ENCODE results near the gene PLD4.

Gene PLD4

DNA sequence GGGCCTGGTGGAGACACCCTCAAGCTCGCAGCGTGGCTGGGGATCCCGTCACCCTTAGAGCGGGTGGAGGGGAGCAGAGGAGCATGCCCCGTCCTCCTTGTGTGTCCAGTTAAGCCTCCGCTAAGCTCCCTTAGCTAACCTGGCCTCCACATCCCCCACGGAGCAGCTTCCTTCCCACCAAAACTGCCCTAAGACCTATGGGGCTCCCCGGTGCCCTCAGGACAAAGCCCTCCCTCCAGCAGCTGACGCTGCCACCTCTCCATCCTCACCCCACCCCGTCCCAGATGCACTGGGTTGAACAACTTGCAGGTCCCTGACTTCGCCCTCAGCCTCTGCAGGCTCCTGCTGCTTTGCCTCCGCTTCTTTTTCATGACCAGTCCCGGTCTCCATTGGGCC, 49.5 kb downstream of the PLD4 start:
- no peak for TF ChIP-seq EZH2 (IDR thresholded peaks at IDR 0.05; ENCODE audit: borderline replicate concordance, low read depth, low read length, severe bottlenecking)
- TF ChIP-seq CTCF (IDR thresholded peaks at IDR 0.05; ENCODE audit: borderline replicate concordance, extremely low read depth, low read length, poor library complexity, severe bottlenecking) = no peak
- Histone ChIP-seq H3K27ac (ENCODE audit: low read length) (no peak overlapping the region), H3K4me3 (ENCODE audit: low read depth in 1 of 2, low read length in 2 of 2) (no peak overlapping the region), H3K4me2 (ENCODE audit: insufficient read depth, low read length) (no peak overlapping the region), H3K4me1 (ENCODE audit: insufficient read depth, low read length) (no peaks in the 10 kb centered on the region; the same call in 1 of the 2 replicates), H3K9ac (ENCODE audit: low read depth, low read length) (no peak overlapping the region), H4K20me1 (ENCODE audit: insufficient read depth, low read length) (peaks cover 6% of the 10 kb centered on the region), H3K36me3 (ENCODE audit: insufficient read depth, low read length) (no peaks in the 10 kb centered on the region), H3K27me3 (ENCODE audit: insufficient read depth, low read length, poor library complexity) (no peaks in the 10 kb centered on the region), H3K9me3 (ENCODE audit: insufficient read depth, low read length, severe bottlenecking) (no peaks in the 10 kb centered on the region), H3K79me2 (ENCODE audit: insufficient read depth, low read length) (no peaks in the 10 kb centered on the region), H2AFZ (ENCODE audit: low read depth, low read length) (no peak overlapping the region)
- no peak for DNase-seq
- no peak for ATAC-seq (ENCODE audit: insufficient read depth, low read depth)

GRCh38 chr14:104974665-104975390, 50.1 kb downstream of the PLD4 start:
- no peaks in the 10 kb centered on the region for H3K27me3 ChIP-seq (ENCODE audit: insufficient read depth, low read length, poor library complexity)
- H3K79me2 ChIP-seq (ENCODE audit: insufficient read depth, low read length) = no peaks in the 10 kb centered on the region
- no peaks in the 10 kb centered on the region; the same call in 1 of the 2 replicates for H3K4me1 ChIP-seq (ENCODE audit: insufficient read depth, low read length)
- DNase-seq (no peak), ATAC-seq (ENCODE audit: insufficient read depth, low read depth) (no peak)
- no peak overlapping the region for H3K27ac ChIP-seq (ENCODE audit: low read length)
- H3K4me2 ChIP-seq (ENCODE audit: insufficient read depth, low read length) = no peak overlapping the region
- H3K4me3 ChIP-seq (ENCODE audit: low read depth in 1 of 2, low read length in 2 of 2) = no peak overlapping the region
- TF ChIP-seq EZH2 (IDR thresholded peaks at IDR 0.05; ENCODE audit: borderline replicate concordance, low read depth, low read length, severe bottlenecking) (no peak), CTCF (IDR thresholded peaks at IDR 0.05; ENCODE audit: borderline replicate concordance, extremely low read depth, low read length, poor library complexity, severe bottlenecking) (no peak)
- H2AFZ ChIP-seq (ENCODE audit: low read depth, low read length) = no peak overlapping the region
- H3K9me3 ChIP-seq (ENCODE audit: insufficient read depth, low read length, severe bottlenecking) = no peaks in the 10 kb centered on the region
- no peak overlapping the region for H3K9ac ChIP-seq (ENCODE audit: low read depth, low read length)
- no peaks in the 10 kb centered on the region for H3K36me3 ChIP-seq (ENCODE audit: insufficient read depth, low read length)
- H4K20me1 ChIP-seq (ENCODE audit: insufficient read depth, low read length) = peaks cover 3% of the 10 kb centered on the region

GRCh38 chr14:104975481-104976197, 51.0 kb downstream of the PLD4 start:
- no peak overlapping the region for H3K9ac ChIP-seq (ENCODE audit: low read depth, low read length)
- no peak overlapping the region for H2AFZ ChIP-seq (ENCODE audit: low read depth, low read length)
- no peaks in the 10 kb centered on the region for H3K9me3 ChIP-seq (ENCODE audit: insufficient read depth, low read length, severe bottlenecking)
- H3K79me2 ChIP-seq (ENCODE audit: insufficient read depth, low read length) = no peaks in the 10 kb centered on the region
- ATAC-seq (ENCODE audit: insufficient read depth, low read depth) (peak; percentile 65), DNase-seq (peak; percentile 50)
- H3K4me3 ChIP-seq (ENCODE audit: low read depth in 1 of 2, low read length in 2 of 2) = no peak overlapping the region
- no peaks in the 10 kb centered on the region; the same call in 1 of the 2 replicates for H3K4me1 ChIP-seq (ENCODE audit: insufficient read depth, low read length)
- peaks cover 3% of the 10 kb centered on the region for H4K20me1 ChIP-seq (ENCODE audit: insufficient read depth, low read length)
- H3K27me3 ChIP-seq (ENCODE audit: insufficient read depth, low read length, poor library complexity) = no peaks in the 10 kb centered on the region
- H3K4me2 ChIP-seq (ENCODE audit: insufficient read depth, low read length) = no peak overlapping the region
- no peak for TF ChIP-seq EZH2 (IDR thresholded peaks at IDR 0.05; ENCODE audit: borderline replicate concordance, low read depth, low read length, severe bottlenecking)
- peak; percentile 56 for TF ChIP-seq CTCF (IDR thresholded peaks at IDR 0.05; ENCODE audit: borderline replicate concordance, extremely low read depth, low read length, poor library complexity, severe bottlenecking)
- no peak overlapping the region for H3K27ac ChIP-seq (ENCODE audit: low read length)
- no peaks in the 10 kb centered on the region for H3K36me3 ChIP-seq (ENCODE audit: insufficient read depth, low read length)
